ENCODE data around the gene CDK1. TPM values are rescaled to one million over a fixed set of nuclear protein-coding genes. Genes with fewer than 3 reads are reported as not detected.

Gene CDK1
- total RNA-seq, 2 experiments from 2014 or later: 0.75 to 1.1 TPM

- no peak for DNase-seq
- TF ChIP-seq CTCF (IDR thresholded peaks at IDR 0.05): no peak
Observed at GRCh38 chr10:60757420-60757895, 20.8 kb upstream of the CDK1 start.

GRCh38 chr10:60759181-60759580 is 19.1 kb upstream of the CDK1 start:
- Histone ChIP-seq H3K36me3 (ENCODE audit: insufficient read depth, low read length) (no peaks in the 10 kb centered on the region), H3K4me1 (ENCODE audit: insufficient read depth, low read length) (no peaks in the 10 kb centered on the region), H3K4me3 (ENCODE audit: low read length) (no peak overlapping the region), H3K9me3 (ENCODE audit: control insufficient read depth in 1 of 2, insufficient read depth in 1 of 2, low read length in 2 of 2) (no peaks in the 10 kb centered on the region), H3K27me3 (ENCODE audit: control insufficient read depth in 1 of 2, insufficient read depth in 2 of 2, low read length in 2 of 2) (no peaks in the 10 kb centered on the region), H3K27ac (ENCODE audit: low read depth in 1 of 2, low read length in 2 of 2) (no peak overlapping the region)
- Mint-ChIP-seq H3K27ac (no peak overlapping the region), H3K27me3 (peaks cover 7% of the 10 kb centered on the region), H3K4me1 (ENCODE audit: low read depth) (no peaks in the 10 kb centered on the region), H3K4me3 (no peak overlapping the region), H3K9me3 (no peaks in the 10 kb centered on the region), H3K36me3 (ENCODE audit: low read depth) (no peaks in the 10 kb centered on the region)
- intact Hi-C loops (cut with DNase I, micrococcal nuclease): no loop called here
- TF ChIP-seq CTCF (IDR thresholded peaks at IDR 0.05): no peak
- ATAC-seq (ENCODE audit: poor library complexity): no peak
- CTCF ChIA-PET: no interaction called here
- DNase-seq: no peak
- POLR2A ChIA-PET: no interaction called here

More at GRCh38 chr10:60757420-60757895, 20.8 kb upstream of the CDK1 start:
- intact Hi-C loops (cut with DNase I, micrococcal nuclease): no loop called here
- no peaks in the 10 kb centered on the region for H3K4me1 ChIP-seq (ENCODE audit: insufficient read depth, low read length)
- CTCF ChIA-PET: no interaction called here
- no peaks in the 10 kb centered on the region for H3K9me3 ChIP-seq (ENCODE audit: control insufficient read depth in 1 of 2, insufficient read depth in 1 of 2, low read length in 2 of 2)
- no peaks in the 10 kb centered on the region for H3K36me3 ChIP-seq (ENCODE audit: insufficient read depth, low read length)
- Mint-ChIP-seq H3K27me3 (peaks cover 15% of the 10 kb centered on the region), H3K36me3 (ENCODE audit: low read depth) (no peaks in the 10 kb centered on the region), H3K4me3 (no peak overlapping the region), H3K9me3 (no peaks in the 10 kb centered on the region), H3K4me1 (ENCODE audit: low read depth) (no peaks in the 10 kb centered on the region), H3K27ac (no peak overlapping the region)
- H3K4me3 ChIP-seq (ENCODE audit: low read length): no peak overlapping the region
- H3K27me3 ChIP-seq (ENCODE audit: control insufficient read depth in 1 of 2, insufficient read depth in 2 of 2, low read length in 2 of 2): no peaks in the 10 kb centered on the region
- POLR2A ChIA-PET: no interaction called here
- H3K27ac ChIP-seq (ENCODE audit: low read depth in 1 of 2, low read length in 2 of 2): no peak overlapping the region
- ATAC-seq (ENCODE audit: poor library complexity): no peak

- Mint-ChIP-seq H3K27ac (no peak overlapping the region), H3K4me1 (ENCODE audit: low read depth) (no peaks in the 10 kb centered on the region), H3K27me3 (peaks cover 5% of the 10 kb centered on the region), H3K36me3 (ENCODE audit: low read depth) (no peaks in the 10 kb centered on the region), H3K4me3 (no peak overlapping the region), H3K9me3 (no peaks in the 10 kb centered on the region)
- Histone ChIP-seq H3K4me1 (ENCODE audit: insufficient read depth, low read length) (no peaks in the 10 kb centered on the region), H3K9me3 (ENCODE audit: control insufficient read depth in 1 of 2, insufficient read depth in 1 of 2, low read length in 2 of 2) (no peaks in the 10 kb centered on the region), H3K4me3 (ENCODE audit: low read length) (no peak overlapping the region), H3K27me3 (ENCODE audit: control insufficient read depth in 1 of 2, insufficient read depth in 2 of 2, low read length in 2 of 2) (no peaks in the 10 kb centered on the region), H3K36me3 (ENCODE audit: insufficient read depth, low read length) (no peaks in the 10 kb centered on the region), H3K27ac (ENCODE audit: low read depth in 1 of 2, low read length in 2 of 2) (no peak overlapping the region)
- CTCF ChIA-PET: interaction anchor here (0.9 kb wide), 1 partner anchor 8 kb away, joined by 4 read pairs; no protein-coding TSS in a partner anchor
- intact Hi-C loops (cut with DNase I, micrococcal nuclease): no loop called here
- ATAC-seq (ENCODE audit: poor library complexity): no peak
- DNase-seq: no peak
- no peak for TF ChIP-seq CTCF (IDR thresholded peaks at IDR 0.05)
- POLR2A ChIA-PET: no interaction called here
Observed at GRCh38 chr10:60760711-60761210, 17.5 kb upstream of the CDK1 start.

All from CD4-positive, alpha-beta T cell (primary cell).